Measurements from ENCODE around the gene DENND11. TPM values are rescaled to one million over a fixed set of nuclear protein-coding genes. Genes with fewer than 3 reads are reported as not detected.
A peak's percentile ranks its signal among the peaks of the same experiment; 100 is the strongest.

DENND11 gene
- total and polyA plus RNA-seq, 10 of the 15 experiments (the other 5 are each of a cell fraction or from before 2014, with no cell fraction given) = 2.7 to 47.0 (median 26.6) TPM

GRCh38 chr7:141729020-141729419 is 27.1 kb upstream of the DENND11 start:
- Histone ChIP-seq H3K9ac (ENCODE audit: control insufficient read depth, insufficient read depth, low read length) (no peak overlapping the region), H3K27ac (ENCODE audit: control insufficient read depth, insufficient read depth) (no peak overlapping the region), H2AFZ (ENCODE audit: control insufficient read depth, low read depth, low read length) (no peak overlapping the region), H3K4me2 (ENCODE audit: control insufficient read depth, insufficient read depth) (no peak overlapping the region), H3K4me1 (ENCODE audit: control insufficient read depth, insufficient read depth, low read length) (no peaks in the 10 kb centered on the region), H4K20me1 (ENCODE audit: control insufficient read depth, insufficient read depth) (no peaks in the 10 kb centered on the region), H3K27me3 (replicated peaks in 1 of 2; ENCODE audit: control insufficient read depth in 2 of 2, insufficient read depth in 2 of 2, low read length in 1 of 2) (no peaks in the 10 kb centered on the region; a peak in 1 of 4 replicates), H3K9me3 (replicated peaks; ENCODE audit: control insufficient read depth, insufficient read depth, low read length) (no peaks in the 10 kb centered on the region), H3K79me2 (ENCODE audit: control insufficient read depth, insufficient read depth, low read length) (no peaks in the 10 kb centered on the region), H3K36me3 (ENCODE audit: control insufficient read depth in 2 of 2, insufficient read depth in 2 of 2, low read length in 1 of 2) (no peaks in the 10 kb centered on the region), H3K4me3 (no peak overlapping the region)
- intact Hi-C loops (cut with micrococcal nuclease; ENCODE audit: unreplicated experiment) (no loop called here), in situ Hi-C loops (cut with MboI) (no loop called here)
- BruUV-seq (replicated peaks) = no TSS peak
- CTCF ChIA-PET = interaction anchor here (1.6 to 2.0 kb wide), 3 partner anchors 9 to 74 kb away, joined by 3 to 8 read pairs (median 4); partner anchors contain the start of gene SSBP1
- FAIRE-seq (no peak), ATAC-seq (peak; percentile 48), DNase-seq (ENCODE audit: low read depth, low spot score) (no peak)
- RAD21 ChIA-PET (ENCODE audit: unreplicated experiment) = no interaction called here
- WGBS (ENCODE audit: insufficient coverage, insufficient replicate concordance, low lambda C conversion rate, missing lambda C conversion rate) = 75% methylated on average over 1 of the region's 1 CpG
- POLR2A ChIA-PET = interaction anchor here (1.3 kb wide), 1 partner anchor 31 kb away, joined by 3 read pairs; no protein-coding TSS in a partner anchor
- SMC1A ChIA-PET (ENCODE audit: uncharacterized antibody, unreplicated experiment) = interaction anchor here (0.8 to 2.5 kb wide), 2 partner anchors 9 to 27 kb away, joined by 3 to 7 read pairs; partner anchors contain the start of genes DENND11 and SSBP1
- TF ChIP-seq STAT1 (conservative IDR thresholded peaks at IDR 0.05) (no peak), ZNF207 (IDR thresholded peaks at IDR 0.05; ENCODE audit: borderline replicate concordance) (no peak), JUNB (IDR thresholded peaks at IDR 0.05) (peak; percentile 36; the same call in 1 of the 2 replicates), MLLT1 (IDR thresholded peaks at IDR 0.05) (no peak), CHD1 (IDR thresholded peaks at IDR 0.05; ENCODE audit: low read depth, low read length) (no peak), HDAC6 (IDR thresholded peaks at IDR 0.05; ENCODE audit: unreplicated experiment) (no peak), MEF2A (IDR thresholded peaks at IDR 0.05; ENCODE audit: insufficient read depth, low read depth, low read length) (no peak), IRF4 (IDR thresholded peaks at IDR 0.05; ENCODE audit: low read depth, low read length) (no peak), WRNIP1 (IDR thresholded peaks at IDR 0.05; ENCODE audit: borderline replicate concordance, low read depth, low read length) (no peak), PML (IDR thresholded peaks at IDR 0.05; ENCODE audit: low read length) (no peak), STAT3 (IDR thresholded peaks at IDR 0.05; ENCODE audit: low read depth, low read length) (no peak), RFX5 (IDR thresholded peaks at IDR 0.05; ENCODE audit: low read depth, low read length) (no peak), SMAD5 (IDR thresholded peaks at IDR 0.05; ENCODE audit: low read depth) (no peak), RUNX3 (IDR thresholded peaks at IDR 0.05; ENCODE audit: low read length) (peak; percentile 53; the same call in 1 of the 2 replicates), ZZZ3 (IDR thresholded peaks at IDR 0.05; ENCODE audit: control insufficient read depth, insufficient read length, low read depth) (no peak), POLR2A (IDR thresholded peaks at IDR 0.05; ENCODE audit: low read depth, low read length) (no peak)
- TF ChIP-seq, protein P1, sequence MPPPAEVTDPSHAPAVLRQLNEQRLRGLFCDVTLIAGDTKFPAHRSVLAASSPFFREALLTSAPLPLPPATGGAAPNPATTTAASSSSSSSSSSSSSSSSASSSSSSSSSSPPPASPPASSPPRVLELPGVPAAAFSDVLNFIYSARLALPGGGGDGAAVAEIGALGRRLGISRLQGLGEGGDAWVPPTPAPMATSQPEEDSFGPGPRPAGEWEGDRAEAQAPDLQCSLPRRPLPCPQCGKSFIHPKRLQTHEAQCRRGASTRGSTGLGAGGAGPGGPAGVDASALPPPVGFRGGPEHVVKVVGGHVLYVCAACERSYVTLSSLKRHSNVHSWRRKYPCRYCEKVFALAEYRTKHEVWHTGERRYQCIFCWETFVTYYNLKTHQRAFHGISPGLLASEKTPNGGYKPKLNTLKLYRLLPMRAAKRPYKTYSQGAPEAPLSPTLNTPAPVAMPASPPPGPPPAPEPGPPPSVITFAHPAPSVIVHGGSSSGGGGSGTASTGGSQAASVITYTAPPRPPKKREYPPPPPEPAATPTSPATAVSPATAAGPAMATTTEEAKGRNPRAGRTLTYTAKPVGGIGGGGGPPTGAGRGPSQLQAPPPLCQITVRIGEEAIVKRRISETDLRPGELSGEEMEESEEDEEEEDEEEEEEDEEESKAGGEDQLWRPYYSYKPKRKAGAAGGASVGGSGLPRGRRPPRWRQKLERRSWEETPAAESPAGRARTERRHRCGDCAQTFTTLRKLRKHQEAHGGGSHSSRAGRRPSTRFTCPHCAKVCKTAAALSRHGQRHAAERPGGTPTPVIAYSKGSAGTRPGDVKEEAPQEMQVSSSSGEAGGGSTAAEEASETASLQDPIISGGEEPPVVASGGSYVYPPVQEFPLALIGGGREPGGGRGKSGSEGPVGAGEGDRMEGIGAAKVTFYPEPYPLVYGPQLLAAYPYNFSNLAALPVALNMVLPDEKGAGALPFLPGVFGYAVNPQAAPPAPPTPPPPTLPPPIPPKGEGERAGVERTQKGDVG (CRISPR knock-in tag; IDR thresholded peaks at IDR 0.05) = no peak
- TF ChIP-seq, protein P2, sequence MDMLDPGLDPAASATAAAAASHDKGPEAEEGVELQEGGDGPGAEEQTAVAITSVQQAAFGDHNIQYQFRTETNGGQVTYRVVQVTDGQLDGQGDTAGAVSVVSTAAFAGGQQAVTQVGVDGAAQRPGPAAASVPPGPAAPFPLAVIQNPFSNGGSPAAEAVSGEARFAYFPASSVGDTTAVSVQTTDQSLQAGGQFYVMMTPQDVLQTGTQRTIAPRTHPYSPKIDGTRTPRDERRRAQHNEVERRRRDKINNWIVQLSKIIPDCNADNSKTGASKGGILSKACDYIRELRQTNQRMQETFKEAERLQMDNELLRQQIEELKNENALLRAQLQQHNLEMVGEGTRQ (IDR thresholded peaks at IDR 0.05; ENCODE audit: borderline replicate concordance, low read depth, low read length) = no peak
